ENCODE measurements around the gene SEC22A. TPM values are rescaled to one million over a fixed set of nuclear protein-coding genes. Genes with fewer than 3 reads are reported as not detected.

The SEC22A gene
- 8.8 and 13.6 TPM in 2 replicates for total RNA-seq
- polyA plus RNA-seq, result 12.3 and 19.6 TPM in 2 replicates

GRCh38 chr3:123201557-123202427 lies at the start of gene SEC22A:
Gene SEC22A (plus strand): TSS chr3:123201943. CDS start chr3:123209218, 7,275 bp downstream.
- DNase-seq (ENCODE audit: low read depth in 1 of 2, low spot score in 1 of 2), result peak; percentile 94 to 96
- Histone ChIP-seq H3K36me3 (no peaks in the 10 kb centered on the region), H3K27me3 (no peaks in the 10 kb centered on the region), H3K4me3 (peak within 1 kb of the TSS; percentile 56), H3K9me3 (ENCODE audit: low read depth) (no peaks in the 10 kb centered on the region), H3K27ac (peak within 1 kb of the TSS; percentile 36), H3K4me1 (ENCODE audit: low read depth) (no peaks in the 10 kb centered on the region)
- no peak for TF ChIP-seq CTCF (IDR thresholded peaks at IDR 0.05; ENCODE audit: low read depth, low read length)

GRCh38 chr3:123152687-123153086 lies 49.1 kb upstream of the SEC22A start:
- no peak overlapping the region for H3K27ac ChIP-seq
- no peaks in the 10 kb centered on the region for H3K9me3 ChIP-seq (ENCODE audit: low read depth)
- peaks cover 18% of the 10 kb centered on the region for H3K4me1 ChIP-seq (ENCODE audit: low read depth)
- H3K27me3 ChIP-seq, result no peaks in the 10 kb centered on the region
- no peaks in the 10 kb centered on the region for H3K36me3 ChIP-seq
- no peak for TF ChIP-seq CTCF (IDR thresholded peaks at IDR 0.05; ENCODE audit: low read depth, low read length)
- no peak for DNase-seq (ENCODE audit: low read depth in 1 of 2, low spot score in 1 of 2)
- no peak overlapping the region for H3K4me3 ChIP-seq

GRCh38 chr3:123153125-123154019 lies 48.4 kb upstream of the SEC22A start:
- DNase-seq (ENCODE audit: low read depth in 1 of 2, low spot score in 1 of 2), result no peak
- H3K4me3 ChIP-seq, result no peak overlapping the region
- no peaks in the 10 kb centered on the region for H3K36me3 ChIP-seq
- no peaks in the 10 kb centered on the region for H3K9me3 ChIP-seq (ENCODE audit: low read depth)
- peaks cover 11% of the 10 kb centered on the region for H3K4me1 ChIP-seq (ENCODE audit: low read depth)
- H3K27ac ChIP-seq, result no peak overlapping the region
- H3K27me3 ChIP-seq, result no peaks in the 10 kb centered on the region
- TF ChIP-seq CTCF (IDR thresholded peaks at IDR 0.05; ENCODE audit: low read depth, low read length), result no peak

GRCh38 chr3:123154020-123154985 lies 47.4 kb upstream of the SEC22A start:
- H3K27ac ChIP-seq, result no peak overlapping the region
- no peak overlapping the region for H3K4me3 ChIP-seq
- no peaks in the 10 kb centered on the region for H3K36me3 ChIP-seq

More at GRCh38 chr3:123154020-123154985, 47.4 kb upstream of the SEC22A start:
- peaks cover 5% of the 10 kb centered on the region for H3K4me1 ChIP-seq (ENCODE audit: low read depth)
- DNase-seq (ENCODE audit: low read depth in 1 of 2, low spot score in 1 of 2), result no peak
- no peaks in the 10 kb centered on the region for H3K27me3 ChIP-seq
- H3K9me3 ChIP-seq (ENCODE audit: low read depth), result no peaks in the 10 kb centered on the region
- no peak for TF ChIP-seq CTCF (IDR thresholded peaks at IDR 0.05; ENCODE audit: low read depth, low read length)

Measured in cardiac muscle cell (in vitro differentiated cells and primary cell).